ENCODE data around the gene DOC2B.
"Not testable (repeated sequence)": the region's sequence is repeated elsewhere in the genome, so short reads cannot be mapped to it uniquely, and the experiment has no call there.

The DOC2B gene

DNA sequence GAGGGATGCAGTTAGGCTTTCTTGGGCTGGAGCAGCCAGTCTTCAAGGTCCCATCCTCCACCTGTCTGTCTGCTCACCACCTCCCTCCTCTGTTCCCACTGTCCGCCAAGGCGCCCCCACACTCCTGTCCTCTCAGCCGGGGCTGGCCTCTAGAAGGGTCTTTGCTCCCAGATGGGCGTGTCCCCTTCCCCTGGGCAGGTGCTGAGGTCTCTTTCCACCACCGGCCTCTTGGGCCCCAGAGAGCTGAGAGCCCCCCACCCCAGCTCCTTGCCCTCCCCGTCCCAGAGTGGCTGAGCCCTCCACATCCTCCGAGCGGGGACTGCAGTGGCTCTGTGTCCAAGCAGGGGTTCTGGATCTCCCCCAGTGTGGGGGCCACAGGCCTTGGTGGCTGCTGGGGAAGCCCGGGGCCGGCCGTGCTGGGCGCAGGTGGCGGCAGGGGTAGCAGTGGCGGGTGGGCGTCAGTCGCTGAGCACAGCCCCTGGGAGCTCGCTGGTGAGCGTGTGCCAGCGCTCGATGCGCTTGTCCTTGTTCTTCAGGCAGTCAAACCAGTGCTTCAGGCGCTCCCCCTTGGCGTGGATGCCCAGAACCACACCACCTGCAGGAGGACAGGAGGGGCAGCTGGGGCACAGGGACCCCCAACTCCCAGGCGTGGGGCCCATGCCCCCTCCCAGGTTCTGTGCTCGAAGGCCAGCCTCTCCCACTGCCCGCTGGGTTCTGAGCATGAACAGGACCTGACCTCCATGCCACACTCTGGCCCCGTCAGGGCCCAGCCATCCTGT lies 34.3 kb downstream of the DOC2B start:
- no peak overlapping the region for H3K4me3 ChIP-seq (ENCODE audit: low read depth, low read length)

DNA sequence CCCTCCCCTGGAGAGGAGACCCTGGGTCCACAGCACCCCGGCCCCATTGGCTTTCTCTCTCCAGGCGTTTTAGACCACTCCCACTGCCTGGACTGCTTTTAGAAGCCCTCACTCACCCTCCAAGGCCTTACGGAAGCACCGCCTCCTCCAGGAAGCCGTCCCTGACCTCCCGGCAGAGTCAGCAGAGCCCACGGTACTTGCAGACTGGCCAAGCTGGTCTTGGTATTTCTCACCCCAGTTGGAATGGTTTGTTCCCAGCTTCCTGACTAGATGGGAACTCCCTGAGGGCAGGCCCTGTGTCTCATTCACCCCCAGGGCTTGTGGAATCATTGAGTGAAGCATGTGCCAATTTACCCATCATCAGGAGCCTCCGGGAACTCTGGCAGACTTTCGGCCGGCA lies 34.9 kb downstream of the DOC2B start:
- H3K4me3 ChIP-seq (ENCODE audit: low read depth, low read length), result no peak overlapping the region

DNA sequence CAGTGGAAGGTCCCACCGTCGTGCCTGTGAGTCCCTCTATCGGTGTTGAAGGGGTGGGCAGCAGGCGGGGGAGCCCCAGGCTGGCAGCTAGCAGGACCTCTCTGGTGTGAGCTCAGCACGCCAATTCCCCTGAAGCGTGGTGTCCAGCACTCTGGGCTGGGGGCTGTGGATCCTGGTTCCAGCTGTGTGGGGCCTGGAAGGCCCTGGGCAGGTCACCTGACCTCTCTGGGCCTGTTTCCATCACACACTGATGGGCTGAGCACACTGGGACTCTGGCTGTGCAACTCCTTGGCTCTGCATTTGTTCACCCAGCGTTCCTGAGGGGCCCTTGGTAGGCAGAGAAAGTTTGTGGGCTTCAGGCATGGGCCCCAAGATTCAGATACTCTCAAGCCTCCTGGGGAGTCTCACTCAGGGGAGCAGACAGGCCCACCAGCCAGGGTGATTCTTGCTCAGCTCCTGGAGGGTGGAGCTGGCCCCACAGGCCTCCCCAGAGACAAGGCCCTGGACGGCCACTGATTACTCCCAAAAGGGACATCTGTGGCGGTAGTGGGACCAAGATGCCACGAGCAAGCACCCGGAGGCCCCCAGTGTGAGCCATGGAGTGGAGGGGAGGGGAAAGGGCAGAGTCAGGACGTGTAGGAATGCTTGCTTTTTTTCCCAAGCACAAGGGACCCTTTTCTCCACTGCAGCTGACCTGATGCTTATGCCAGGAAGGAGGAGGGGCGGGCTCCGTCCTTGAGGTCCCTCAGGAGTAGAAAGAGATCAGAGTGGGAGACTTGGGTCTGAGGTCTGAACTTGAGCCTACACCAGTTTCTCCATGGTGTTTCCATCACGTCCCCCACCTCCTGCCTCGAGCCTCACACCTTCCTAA lies 35.5 kb downstream of the DOC2B start:
- H3K4me3 ChIP-seq (ENCODE audit: low read depth, low read length), result no peak overlapping the region

- no peak overlapping the region for H3K4me3 ChIP-seq (ENCODE audit: low read depth, low read length)
These were observed 36.3 kb downstream of the DOC2B start for GRCh38 chr17:144936-145670.

- H3K4me3 ChIP-seq (ENCODE audit: low read depth, low read length), result no peak overlapping the region
These were observed 37.6 kb downstream of the DOC2B start for GRCh38 chr17:143785-144281.

GRCh38 chr17:142876-143784 lies 38.3 kb downstream of the DOC2B start:
- no peak overlapping the region for H3K4me3 ChIP-seq (ENCODE audit: low read depth, low read length)

GRCh38 chr17:142102-142661 lies 39.3 kb downstream of the DOC2B start:
- no peak overlapping the region for H3K4me3 ChIP-seq (ENCODE audit: low read depth, low read length)

GRCh38 chr17:139401-140205 lies 41.8 kb downstream of the DOC2B start:
- not testable (repeated sequence) for H3K4me3 ChIP-seq (ENCODE audit: low read depth, low read length)

DNA sequence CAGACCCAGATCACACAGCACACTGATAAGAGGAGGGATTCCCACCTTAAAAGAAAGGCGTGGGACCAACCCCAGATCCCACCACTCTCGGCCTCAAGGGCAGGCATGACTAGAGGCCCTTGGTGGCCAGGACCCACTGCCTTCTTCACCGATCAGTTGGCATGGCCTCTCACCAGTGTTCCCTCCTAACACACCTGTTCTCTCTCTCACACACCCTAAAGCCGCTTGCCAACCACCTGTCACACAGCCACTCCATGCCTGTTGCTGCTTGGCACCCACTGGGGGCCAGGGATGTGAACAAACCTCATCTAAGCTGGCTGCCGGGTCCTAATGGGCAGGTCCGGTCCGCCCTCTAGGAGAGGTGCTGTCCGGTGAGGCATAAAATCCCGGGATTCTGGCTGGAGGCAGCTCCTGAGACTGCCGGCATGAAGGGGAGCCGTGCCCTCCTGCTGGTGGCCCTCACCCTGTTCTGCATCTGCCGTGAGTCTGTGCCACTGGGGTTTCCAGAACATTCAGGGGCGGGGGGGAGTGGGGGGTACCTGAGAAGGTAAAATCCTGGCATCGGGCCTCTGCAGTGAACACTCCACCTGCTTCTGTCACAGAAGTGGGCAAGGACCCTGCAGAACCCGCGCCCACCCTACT lies 44.2 kb downstream of the DOC2B start, which contains the start of gene SCGB1C2:
Gene SCGB1C2 (plus strand): TSS at position 404 of the 642 bp plus-strand sequence. CDS start 22 bp downstream, at position 426.
- H3K4me3 ChIP-seq (ENCODE audit: low read depth, low read length), result not testable (repeated sequence)

- H3K4me3 ChIP-seq (ENCODE audit: low read depth, low read length), result not testable (repeated sequence)
These were observed 44.9 kb downstream of the DOC2B start for GRCh38 chr17:136531-136930.

DNA sequence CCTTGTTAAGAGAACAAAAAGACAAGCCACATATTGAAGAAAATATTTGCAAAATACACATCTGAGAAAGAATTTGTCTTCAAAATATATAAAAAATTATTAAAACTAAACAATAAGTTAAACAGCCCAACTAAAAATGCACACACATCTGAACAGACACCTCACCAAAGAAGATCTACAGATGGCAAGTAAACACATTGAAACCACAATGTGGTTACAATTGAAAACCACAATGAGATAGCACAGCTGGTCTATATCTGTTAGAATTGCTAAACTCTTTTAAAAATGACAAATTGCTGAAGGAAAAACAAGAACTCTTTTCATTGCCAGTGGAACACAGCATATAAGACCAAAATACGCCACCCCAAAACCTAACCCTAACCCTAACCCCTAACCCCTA lies 45.6 kb downstream of the DOC2B start:
- H3K4me3 ChIP-seq (ENCODE audit: low read depth, low read length), result not testable (repeated sequence)

- H3K4me3 ChIP-seq (ENCODE audit: low read depth, low read length), result not testable (repeated sequence)
These were observed 46.4 kb downstream of the DOC2B start for GRCh38 chr17:135022-135421.

GRCh38 chr17:134332-134785 lies 47.1 kb downstream of the DOC2B start:
- not testable (repeated sequence) for H3K4me3 ChIP-seq (ENCODE audit: low read depth, low read length)

GRCh38 chr17:133932-134331 lies 47.5 kb downstream of the DOC2B start:
- not testable (repeated sequence) for H3K4me3 ChIP-seq (ENCODE audit: low read depth, low read length)

DNA sequence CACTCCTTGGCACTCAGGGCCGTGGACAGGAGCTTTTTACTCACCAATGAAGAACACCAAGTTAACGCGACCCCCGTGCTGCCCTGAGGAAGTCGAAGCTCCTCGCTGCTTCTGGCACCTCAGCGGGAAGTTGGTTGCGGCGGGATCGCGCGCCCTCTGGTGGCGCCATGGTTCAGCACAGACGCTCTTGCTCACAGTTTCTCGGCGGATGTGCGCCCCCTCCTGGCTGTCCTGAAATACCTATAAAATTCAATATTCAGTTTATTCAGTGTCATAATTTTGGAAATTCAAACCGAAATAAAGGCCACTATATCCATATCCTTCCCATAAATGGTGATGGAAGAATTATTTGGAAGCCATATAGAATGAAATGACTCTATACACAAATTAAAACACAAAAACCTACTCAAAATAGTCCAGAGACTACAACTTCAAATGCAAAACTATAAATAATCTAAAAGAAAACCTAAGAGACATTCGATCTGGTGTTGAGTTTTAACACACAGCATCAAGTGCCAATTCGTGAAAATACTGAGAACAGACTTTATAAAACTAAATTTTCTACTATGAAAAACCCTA lies 63.0 kb downstream of the DOC2B start:
- H3K4me3 ChIP-seq (ENCODE audit: low read depth, low read length), result not testable (repeated sequence)

GRCh38 chr17:113111-113510 lies 68.3 kb downstream of the DOC2B start:
- H3K4me3 ChIP-seq (ENCODE audit: low read depth, low read length), result not testable (repeated sequence)

All from iPS-11a (cell line).